ENCODE data around the gene P3H4. TPM values are rescaled to one million over a fixed set of nuclear protein-coding genes. Genes with fewer than 3 reads are reported as not detected.

The P3H4 gene
- polyA plus RNA-seq, 3 donors: 3.3 to 11.1 (median 9.7) TPM

DNA sequence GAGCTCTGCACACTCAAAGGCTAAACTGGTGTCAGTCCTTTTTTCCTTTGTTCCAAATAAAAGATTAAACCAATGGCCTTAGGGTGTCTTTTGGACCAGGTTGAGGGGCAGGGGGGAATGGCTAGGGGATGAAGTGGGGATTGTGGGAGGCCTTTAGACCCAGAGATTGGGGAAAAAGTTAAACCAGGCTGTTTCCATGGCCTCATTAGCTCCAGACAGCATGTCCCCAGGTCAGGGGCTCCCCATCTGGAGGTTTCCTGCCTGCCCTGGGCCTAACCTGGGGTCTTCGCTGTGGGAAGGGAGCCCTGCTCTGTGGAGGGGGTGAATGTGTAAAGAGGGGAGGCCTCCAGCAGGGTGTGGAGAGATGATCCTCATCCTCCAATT lies 11.4 kb upstream of the P3H4 start:
- no peak overlapping the region for H3K27ac ChIP-seq (ENCODE audit: low read depth, low read length)
- 91 to 100% (median 100%) methylated on average over 1 of the region's 1 CpG for WGBS, 3 donors

DNA sequence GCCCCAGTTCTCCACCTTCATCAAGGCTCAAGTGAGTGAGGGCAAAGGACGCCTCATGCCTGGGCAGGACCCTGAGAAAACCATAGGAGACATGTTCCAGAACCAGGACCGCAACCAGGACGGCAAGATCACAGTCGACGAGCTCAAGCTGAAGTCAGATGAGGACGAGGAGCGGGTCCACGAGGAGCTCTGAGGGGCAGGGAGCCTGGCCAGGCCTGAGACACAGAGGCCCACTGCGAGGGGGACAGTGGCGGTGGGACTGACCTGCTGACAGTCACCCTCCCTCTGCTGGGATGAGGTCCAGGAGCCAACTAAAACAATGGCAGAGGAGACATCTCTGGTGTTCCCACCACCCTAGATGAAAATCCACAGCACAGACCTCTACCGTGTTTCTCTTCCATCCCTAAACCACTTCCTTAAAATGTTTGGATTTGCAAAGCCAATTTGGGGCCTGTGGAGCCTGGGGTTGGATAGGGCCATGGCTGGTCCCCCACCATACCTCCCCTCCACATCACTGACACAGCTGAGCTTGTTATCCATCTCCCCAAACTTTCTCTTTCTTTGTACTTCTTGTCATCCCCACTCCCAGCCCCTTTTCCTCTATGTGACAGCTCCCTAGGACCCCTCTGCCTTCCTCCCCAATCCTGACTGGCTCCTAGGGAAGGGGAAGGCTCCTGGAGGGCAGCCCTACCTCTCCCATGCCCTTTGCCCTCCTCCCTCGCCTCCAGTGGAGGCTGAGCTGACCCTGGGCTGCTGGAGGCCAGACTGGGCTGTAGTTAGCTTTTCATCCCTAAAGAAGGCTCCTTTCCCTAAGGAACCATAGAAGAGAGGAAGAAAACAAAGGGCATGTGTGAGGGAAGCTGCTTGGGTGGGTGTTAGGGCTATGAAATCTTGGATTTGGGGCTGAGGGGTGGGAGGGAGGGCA lies 10.7 kb upstream of the P3H4 start:
- H3K27ac ChIP-seq (ENCODE audit: low read depth, low read length): no peak overlapping the region
- WGBS, 3 donors: 78 to 84% (median 80%) methylated on average over 12 of the region's 12 CpGs

DNA sequence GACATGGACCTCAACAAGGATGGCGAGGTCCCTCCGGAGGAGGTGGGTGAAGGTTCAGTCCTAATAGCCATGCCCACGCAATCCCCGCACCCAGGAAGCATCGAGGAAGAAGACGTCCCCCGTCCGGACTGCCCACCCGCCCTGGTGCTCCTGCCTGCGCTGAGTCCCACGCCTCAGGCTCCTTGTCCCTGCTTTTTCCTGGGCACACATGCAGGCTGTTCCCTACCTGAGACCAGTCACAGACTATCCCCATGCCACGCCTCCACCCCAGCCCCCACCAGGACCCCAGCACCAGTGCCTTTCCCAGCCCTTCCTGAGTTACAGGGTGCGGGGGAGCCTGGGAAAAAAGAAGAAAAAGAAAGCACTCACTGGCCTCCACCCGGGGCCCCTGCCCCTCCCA lies 10.0 kb upstream of the P3H4 start:
- H3K27ac ChIP-seq (ENCODE audit: low read depth, low read length): no peak overlapping the region
- 81 to 86% (median 85%) methylated on average over 13 to 14 of the region's 14 CpGs for WGBS, 3 donors

- no peak overlapping the region for H3K27ac ChIP-seq (ENCODE audit: low read depth, low read length)
- 94 to 97% (median 95%) methylated on average over 20 of the region's 20 CpGs for WGBS, 3 donors
Observed at GRCh38 chr17:41818024-41818423, 6.3 kb upstream of the P3H4 start.

DNA sequence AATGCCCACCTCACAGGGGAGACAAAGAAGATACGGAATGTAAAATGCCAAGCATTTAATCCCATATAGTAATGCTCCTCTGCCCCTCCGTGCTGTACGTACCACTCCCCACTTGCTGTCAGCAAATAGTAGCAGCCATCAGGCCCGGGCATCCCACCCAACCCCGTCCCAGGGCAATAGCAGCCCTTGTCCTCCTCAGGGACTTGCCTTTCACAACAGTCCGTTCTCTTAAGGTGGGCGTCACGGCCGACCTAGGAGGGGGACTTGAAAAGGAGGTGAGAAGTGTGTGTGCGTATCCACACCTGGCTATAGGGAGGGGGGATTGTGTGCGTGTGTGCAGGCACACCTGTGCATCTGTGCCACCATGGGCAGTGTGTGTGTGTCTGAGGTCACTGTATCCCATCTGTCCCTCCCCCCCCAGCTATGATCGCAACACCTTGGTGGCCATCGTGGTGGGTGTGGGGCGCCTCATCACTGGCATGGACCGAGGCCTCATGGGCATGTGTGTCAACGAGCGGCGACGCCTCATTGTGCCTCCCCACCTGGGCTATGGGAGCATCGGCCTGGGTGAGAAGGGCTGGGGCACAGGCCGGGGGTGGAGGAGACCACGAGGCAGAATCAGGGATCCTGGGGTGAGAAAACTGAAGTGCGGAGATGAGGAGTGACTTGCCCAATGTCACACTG lies 5.0 kb upstream of the P3H4 start:
- WGBS, 3 donors: 91 to 96% (median 94%) methylated on average over 23 of the region's 23 CpGs
- no peak overlapping the region for H3K27ac ChIP-seq (ENCODE audit: low read depth, low read length)

DNA sequence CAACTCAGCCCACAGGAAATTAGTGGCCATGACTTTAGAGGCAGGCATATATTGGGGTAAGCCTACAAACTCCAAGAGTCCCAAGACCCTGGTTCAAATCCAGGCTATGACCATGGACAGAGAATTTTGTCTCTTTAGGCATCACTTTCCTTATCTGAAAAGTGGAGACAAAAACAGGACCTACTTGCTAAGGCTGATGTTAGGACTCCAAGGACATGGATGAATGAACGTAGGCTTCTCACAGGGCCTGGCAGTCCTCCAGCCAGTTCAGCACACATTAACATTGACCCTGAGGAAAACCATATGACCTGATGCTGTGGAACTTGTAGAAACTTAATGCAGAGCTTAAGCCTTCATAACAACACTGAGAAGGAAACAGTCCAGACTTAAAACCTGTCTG lies 2.4 kb upstream of the P3H4 start:
- H3K27ac ChIP-seq (ENCODE audit: low read depth, low read length): no peak overlapping the region
- 18 to 65% (median 58%) methylated on average over 1 of the region's 1 CpG for WGBS, 3 donors

DNA sequence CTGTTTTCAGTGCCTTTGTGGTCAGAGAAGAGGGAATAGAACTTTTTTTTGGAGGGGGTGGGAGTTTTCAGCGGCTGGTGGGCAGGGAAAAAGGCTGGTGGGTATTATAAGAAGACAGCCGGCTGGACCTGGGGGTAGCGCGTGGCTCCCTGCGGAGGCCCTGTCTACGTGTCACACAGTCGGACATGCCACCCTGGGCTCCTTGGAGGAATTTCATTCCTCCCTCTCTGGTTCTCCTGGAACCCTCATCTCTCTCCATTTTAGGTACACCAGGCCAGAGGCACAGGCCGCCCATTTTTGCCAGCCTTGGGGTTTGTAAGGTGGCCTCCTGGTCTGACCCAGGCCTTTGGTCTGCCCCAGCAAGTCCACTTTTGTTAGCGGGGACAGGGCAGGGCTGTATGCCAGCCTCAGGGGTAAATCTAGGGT lies 2.0 kb upstream of the P3H4 start:
- H3K27ac ChIP-seq (ENCODE audit: low read depth, low read length): no peak overlapping the region
- WGBS, 3 donors: 77 to 80% (median 78%) methylated on average over 9 of the region's 9 CpGs

- no peak overlapping the region for H3K27ac ChIP-seq (ENCODE audit: low read depth, low read length)
- 30 to 35% (median 31%) methylated on average over 12 of the region's 12 CpGs for WGBS, 3 donors
Observed at GRCh38 chr17:41813152-41813680, 1.5 kb upstream of the P3H4 start.

DNA sequence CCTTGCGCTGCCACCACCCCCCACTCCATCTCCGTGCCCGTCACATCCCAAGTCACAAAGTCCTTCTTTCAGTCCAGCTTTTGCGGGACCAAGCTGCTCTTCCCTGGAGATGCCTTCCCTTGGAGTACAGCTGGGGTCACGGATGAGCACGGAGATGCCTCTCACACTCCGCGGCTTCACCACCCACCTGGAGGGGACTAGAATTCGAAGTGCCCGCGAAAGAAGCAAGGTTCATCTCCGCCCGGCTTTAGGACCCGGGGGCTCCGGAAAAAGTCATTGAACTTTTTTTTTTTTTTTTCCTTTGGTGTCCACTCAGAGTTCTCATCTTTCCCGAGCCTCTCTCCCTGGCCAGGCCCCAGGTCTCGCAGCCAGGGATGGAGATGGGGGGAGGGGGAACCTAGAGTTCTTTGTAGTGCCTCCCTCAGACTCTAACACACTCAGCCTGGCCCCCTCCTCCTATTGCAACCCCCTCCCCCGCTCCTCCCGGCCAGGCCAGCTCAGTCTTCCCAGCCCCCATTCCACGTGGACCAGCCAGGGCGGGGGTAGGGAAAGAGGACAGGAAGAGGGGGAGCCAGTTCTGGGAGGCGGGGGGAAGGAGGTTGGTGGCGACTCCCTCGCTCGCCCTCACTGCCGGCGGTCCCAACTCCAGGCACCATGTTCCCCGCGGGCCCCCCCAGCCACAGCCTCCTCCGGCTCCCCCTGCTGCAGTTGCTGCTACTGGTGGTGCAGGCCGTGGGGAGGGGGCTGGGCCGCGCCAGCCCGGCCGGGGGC lies 817 bp upstream of the P3H4 start, which contains the start of gene FKBP10:
FKBP10 (plus strand) TSS at position 624 of the 771 bp plus-strand sequence; CDS start at position 655, 31 bp downstream.
- H3K27ac ChIP-seq (ENCODE audit: low read depth, low read length): no peak within 1 kb of the TSS
- 1 to 4% (median 3%) methylated on average over 31 to 34 of the region's 35 CpGs for WGBS, 3 donors

- WGBS, 3 donors: 15 to 29% (median 28%) methylated on average over 56 to 58 of the region's 58 CpGs
- no peak overlapping the region for H3K27ac ChIP-seq (ENCODE audit: low read depth, low read length)
Observed at GRCh38 chr17:41810659-41811548, 845 bp downstream of the P3H4 start.

DNA sequence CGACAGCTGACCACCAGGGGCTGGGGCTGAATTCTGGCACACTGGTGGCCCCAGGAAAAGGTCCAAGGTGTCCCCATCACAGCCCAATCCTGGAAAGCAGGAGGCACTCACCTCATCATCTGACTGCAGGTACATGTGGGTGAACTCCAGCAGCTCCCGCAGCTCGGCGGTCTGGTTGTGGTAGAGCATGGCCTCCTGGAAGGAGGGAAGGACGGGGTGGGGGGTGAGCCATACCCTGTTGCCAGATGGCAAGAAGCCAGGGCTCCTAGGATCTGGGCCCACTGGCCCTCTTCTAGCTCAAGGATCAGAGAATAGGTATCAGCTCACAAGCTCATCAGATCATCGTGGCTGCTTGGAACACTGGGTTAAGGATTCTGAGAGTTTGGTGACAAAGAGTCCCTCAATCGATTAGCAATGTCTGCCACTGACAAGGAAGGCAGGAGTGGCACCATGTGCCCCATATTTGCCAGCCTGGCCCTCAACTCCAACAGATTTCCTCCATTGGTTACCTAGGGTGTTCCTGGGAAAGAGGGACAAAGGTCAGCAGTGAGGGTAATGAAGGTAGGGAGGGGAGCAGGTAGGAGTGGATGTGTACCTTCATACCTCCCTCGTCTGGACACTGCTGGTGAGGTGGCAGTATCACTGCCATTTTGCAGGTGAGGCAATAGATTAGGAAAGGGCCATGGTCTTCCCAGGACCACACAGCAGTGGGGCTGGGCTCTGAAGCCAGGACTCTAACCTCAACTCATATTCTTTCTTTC lies 4.9 kb downstream of the P3H4 start:
- WGBS, 3 donors: 87 to 91% (median 90%) methylated on average over 8 of the region's 8 CpGs
- no peak overlapping the region for H3K27ac ChIP-seq (ENCODE audit: low read depth, low read length)

- WGBS, 3 donors: 64 to 76% (median 64%) methylated on average over 22 to 24 of the region's 24 CpGs
Observed at GRCh38 chr17:41803049-41804020, 8.4 kb downstream of the P3H4 start.

GRCh38 chr17:41801374-41802271 lies 10.1 kb downstream of the P3H4 start:
- WGBS, 3 donors: 10 to 18% (median 13%) methylated on average over 14 of the region's 14 CpGs
- H3K27ac ChIP-seq (ENCODE audit: low read depth, low read length): no peak overlapping the region

More at GRCh38 chr17:41803049-41804020, 8.4 kb downstream of the P3H4 start:
- H3K27ac ChIP-seq (ENCODE audit: low read depth, low read length): no peak overlapping the region

DNA sequence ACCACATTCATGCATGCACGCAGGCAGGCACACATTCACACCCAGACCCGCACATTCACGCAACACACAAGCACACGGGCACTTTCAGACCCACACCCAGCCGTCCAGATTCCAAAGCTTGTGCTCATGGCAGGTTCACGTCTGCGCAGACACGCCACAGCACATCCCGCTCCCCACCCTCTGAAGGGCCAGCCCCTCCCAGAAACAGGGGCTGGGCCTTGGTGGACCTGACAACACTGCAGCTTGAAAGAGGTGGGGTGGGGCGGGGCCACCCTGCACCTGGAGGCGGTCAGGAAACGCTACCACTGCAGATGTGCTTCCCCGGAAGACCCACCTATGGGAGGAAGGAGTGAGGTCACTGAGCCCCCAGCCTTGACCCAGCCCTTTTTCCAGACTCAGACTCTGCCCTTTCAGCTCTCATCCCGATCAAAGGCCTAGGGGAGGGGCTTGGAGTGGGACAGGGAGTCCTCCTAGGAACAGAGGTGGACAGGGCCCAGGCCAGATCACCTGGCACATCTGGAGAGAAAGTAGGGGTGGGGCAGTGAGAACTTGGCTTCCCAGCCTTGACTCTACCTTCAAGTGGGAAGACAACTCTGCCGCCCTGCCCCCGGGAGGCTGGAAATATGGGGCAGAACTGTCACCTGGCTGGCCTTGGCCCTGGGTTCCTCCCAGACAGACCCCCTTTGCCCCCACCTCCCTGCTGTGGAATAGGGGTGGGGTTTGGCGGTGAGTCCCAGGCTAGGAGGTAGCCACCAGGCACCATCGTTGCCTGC lies 11.0 kb downstream of the P3H4 start:
- WGBS, 3 donors: 49 to 54% (median 52%) methylated on average over 18 of the region's 18 CpGs
- no peak overlapping the region for H3K27ac ChIP-seq (ENCODE audit: low read depth, low read length)

Data from adipose tissue (tissue), 3 donors.